SK-N-SH treated with all-trans-retinoic acid at 6 μM for 48 hours (cell line): ENCODE results near the gene MED12.

ENCODE experiments used
- ATAC-seq: fragments of 200-7000 bp; cut with Tn5 transposase; 3 replicates; pipeline ENCODE4 v1.9.1; 2020; ENCODE audit warnings: mild to moderate bottlenecking, moderate library complexity
- ARNTL ChIP-seq: fragments of 450-650 bp; formaldehyde crosslinking; IDR thresholded peaks from 2 replicates; pipeline ENCODE4 v1.5.0; 2020; ENCODE audit warnings: low read depth, mild to moderate bottlenecking, moderate library complexity, borderline replicate concordance
- BACH2 ChIP-seq: fragments of 250-450 bp; sonication (Bioruptor Pico); IDR thresholded peaks from 2 replicates; pipeline ENCODE4 v1.9.0; 2021; ENCODE audit warnings: mild to moderate bottlenecking, borderline replicate concordance
- CREB5 ChIP-seq: fragments of 250-450 bp; sonication (Bioruptor Pico); IDR thresholded peaks from 2 replicates; pipeline ENCODE4 v1.5.1; 2020; ENCODE audit warnings: low read depth, mild to moderate bottlenecking, moderate library complexity
- CSDC2 ChIP-seq: fragments of 250-450 bp; sonication (Bioruptor Pico); IDR thresholded peaks from 2 replicates; pipeline ENCODE4 v1.5.0; 2020; ENCODE audit warnings: mild to moderate bottlenecking, moderate library complexity
- CSRNP3 ChIP-seq: fragments of 250-450 bp; sonication (Bioruptor Pico); IDR thresholded peaks from 2 replicates; pipeline ENCODE4 v1.5.1; 2021; ENCODE audit warnings: mild to moderate bottlenecking, moderate library complexity
- ESRRG ChIP-seq: fragments of 250-450 bp; sonication (Bioruptor Pico); IDR thresholded peaks from 2 replicates; pipeline ENCODE4 v1.6.1; 2021; ENCODE audit warnings: mild to moderate bottlenecking
- GLIS3 ChIP-seq: fragments of 250-450 bp; sonication (Bioruptor Pico); IDR thresholded peaks from 2 replicates; pipeline ENCODE4 v1.5.0; 2020; ENCODE audit warnings: mild to moderate bottlenecking, moderate library complexity
- ISL1 ChIP-seq: fragments of 250-450 bp; sonication (Bioruptor Pico); IDR thresholded peaks from 2 replicates; pipeline ENCODE4 v2.1.2; 2022; ENCODE audit warnings: mild to moderate bottlenecking, moderate library complexity
- OSR1 ChIP-seq: fragments of 250-450 bp; sonication (Bioruptor Pico); IDR thresholded peaks from 2 replicates; pipeline ENCODE4 v1.8.0; 2022; ENCODE audit warnings: moderate library complexity, mild to moderate bottlenecking, inconsistent platforms
- PATZ1 ChIP-seq: fragments of 250-450 bp; sonication (Bioruptor Pico); IDR thresholded peaks from 2 replicates; pipeline ENCODE4 v1.8.0; 2020; ENCODE audit warnings: mild to moderate bottlenecking, moderate library complexity, borderline replicate concordance
- PPARA ChIP-seq: fragments of 250-450 bp; sonication (Bioruptor Pico); IDR thresholded peaks from 2 replicates; pipeline ENCODE4 v1.5.0; 2020; ENCODE audit warnings: mild to moderate bottlenecking, borderline replicate concordance
- RARB ChIP-seq: fragments of 250-450 bp; sonication (Bioruptor Pico); IDR thresholded peaks from 2 replicates; pipeline ENCODE4 v1.8.0; 2021; ENCODE audit warnings: mild to moderate bottlenecking, moderate library complexity
- SNAI2 ChIP-seq: fragments of 250-450 bp; sonication (Bioruptor Pico); IDR thresholded peaks from 2 replicates; pipeline ENCODE4 v1.5.0; 2020; ENCODE audit warnings: mild to moderate bottlenecking, moderate library complexity
- TCF4 ChIP-seq: fragments of 250-450 bp; sonication (Bioruptor Pico); IDR thresholded peaks from 2 replicates; pipeline ENCODE4 v1.8.0; 2021; ENCODE audit warnings: mild to moderate bottlenecking, moderate library complexity, borderline replicate concordance
- TOX ChIP-seq: fragments of 250-450 bp; sonication (Bioruptor Pico); IDR thresholded peaks from 2 replicates; pipeline ENCODE4 v1.8.0; 2021; ENCODE audit warnings: mild to moderate bottlenecking, moderate library complexity, borderline replicate concordance
- ZC3H10 ChIP-seq: fragments of 250-450 bp; sonication (Bioruptor Pico); IDR thresholded peaks from 2 replicates; pipeline ENCODE4 v1.5.1; 2021; ENCODE audit warnings: mild to moderate bottlenecking, moderate library complexity
- ZFP3 ChIP-seq: fragments of 250-450 bp; sonication (Bioruptor Pico); IDR thresholded peaks from 2 replicates; pipeline ENCODE4 v1.5.0; 2020; ENCODE audit warnings: mild to moderate bottlenecking, moderate library complexity
- ZFP30 ChIP-seq: fragments of 450-650 bp; formaldehyde crosslinking; IDR thresholded peaks from 2 replicates; pipeline ENCODE4 v1.5.0; 2022; ENCODE audit warnings: mild to moderate bottlenecking, moderate library complexity
- ZNF565 ChIP-seq: fragments of 450-650 bp; formaldehyde crosslinking; conservative IDR thresholded peaks from 2 replicates; pipeline ENCODE4 v1.5.0; 2020; ENCODE audit warnings: low read depth, mild to moderate bottlenecking, moderate library complexity
- ZNF8 ChIP-seq: fragments of 450-650 bp; formaldehyde crosslinking; IDR thresholded peaks from 2 replicates; pipeline ENCODE4 v1.5.0; 2020; ENCODE audit warnings: mild to moderate bottlenecking, moderate library complexity
- TF ChIP-seq, protein P1 (sequence below): fragments of 250-450 bp; sonication (Bioruptor Pico); IDR thresholded peaks from 2 replicates; pipeline ENCODE4 v1.5.0; 2020; ENCODE audit warnings: mild to moderate bottlenecking, moderate library complexity
- TF ChIP-seq, protein P2 (sequence below): fragments of 250-450 bp; sonication (Bioruptor Pico); IDR thresholded peaks from 2 replicates; pipeline ENCODE4 v1.8.0; 2021; ENCODE audit warnings: low read depth, mild to moderate bottlenecking, moderate library complexity, borderline replicate concordance

The MED12 gene

DNA sequence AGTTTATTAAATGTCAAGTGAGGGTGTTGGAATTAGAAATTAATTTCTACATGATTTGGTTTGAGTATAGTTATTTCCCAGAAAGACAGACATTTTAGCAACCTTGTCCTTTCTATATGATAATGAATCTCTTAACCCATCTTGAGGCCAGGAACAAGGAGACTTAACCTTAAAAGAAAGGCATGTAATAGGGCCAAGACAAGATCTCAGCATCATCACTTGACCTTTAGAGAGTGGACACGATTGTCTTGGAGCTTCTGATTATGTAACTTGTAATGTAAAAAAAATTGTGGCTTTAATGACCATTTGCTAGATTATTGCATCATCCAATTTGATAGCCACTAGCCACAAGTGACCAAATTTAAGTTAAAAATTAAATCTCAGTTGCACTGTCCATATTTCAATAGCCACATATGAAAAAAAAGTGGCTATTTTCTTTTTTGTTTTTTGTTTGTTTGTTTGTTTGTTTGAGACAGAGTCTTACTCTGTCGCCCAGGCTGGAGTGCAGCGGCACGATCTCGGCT is 36.2 kb upstream of the MED12 start:
- no peak for ATAC-seq
- TF ChIP-seq CREB5 (CRISPR knock-in tag) (no peak), BACH2 (no peak), CSDC2 (no peak), SNAI2 (CRISPR knock-in tag) (no peak), CSRNP3 (CRISPR knock-in tag) (no peak), OSR1 (no peak), PPARA (CRISPR knock-in tag) (no peak), ISL1 (CRISPR knock-in tag) (no peak), RARB (CRISPR knock-in tag) (no peak)
- TF ChIP-seq, protein P1, sequence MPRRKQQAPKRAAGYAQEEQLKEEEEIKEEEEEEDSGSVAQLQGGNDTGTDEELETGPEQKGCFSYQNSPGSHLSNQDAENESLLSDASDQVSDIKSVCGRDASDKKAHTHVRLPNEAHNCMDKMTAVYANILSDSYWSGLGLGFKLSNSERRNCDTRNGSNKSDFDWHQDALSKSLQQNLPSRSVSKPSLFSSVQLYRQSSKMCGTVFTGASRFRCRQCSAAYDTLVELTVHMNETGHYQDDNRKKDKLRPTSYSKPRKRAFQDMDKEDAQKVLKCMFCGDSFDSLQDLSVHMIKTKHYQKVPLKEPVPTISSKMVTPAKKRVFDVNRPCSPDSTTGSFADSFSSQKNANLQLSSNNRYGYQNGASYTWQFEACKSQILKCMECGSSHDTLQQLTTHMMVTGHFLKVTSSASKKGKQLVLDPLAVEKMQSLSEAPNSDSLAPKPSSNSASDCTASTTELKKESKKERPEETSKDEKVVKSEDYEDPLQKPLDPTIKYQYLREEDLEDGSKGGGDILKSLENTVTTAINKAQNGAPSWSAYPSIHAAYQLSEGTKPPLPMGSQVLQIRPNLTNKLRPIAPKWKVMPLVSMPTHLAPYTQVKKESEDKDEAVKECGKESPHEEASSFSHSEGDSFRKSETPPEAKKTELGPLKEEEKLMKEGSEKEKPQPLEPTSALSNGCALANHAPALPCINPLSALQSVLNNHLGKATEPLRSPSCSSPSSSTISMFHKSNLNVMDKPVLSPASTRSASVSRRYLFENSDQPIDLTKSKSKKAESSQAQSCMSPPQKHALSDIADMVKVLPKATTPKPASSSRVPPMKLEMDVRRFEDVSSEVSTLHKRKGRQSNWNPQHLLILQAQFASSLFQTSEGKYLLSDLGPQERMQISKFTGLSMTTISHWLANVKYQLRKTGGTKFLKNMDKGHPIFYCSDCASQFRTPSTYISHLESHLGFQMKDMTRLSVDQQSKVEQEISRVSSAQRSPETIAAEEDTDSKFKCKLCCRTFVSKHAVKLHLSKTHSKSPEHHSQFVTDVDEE (CRISPR knock-in tag) = no peak

GRCh38 chrX:71082822-71083221 is 35.6 kb upstream of the MED12 start:
- ATAC-seq = no peak
- TF ChIP-seq CREB5 (CRISPR knock-in tag) = no peak
- TF ChIP-seq ZNF8 (CRISPR knock-in tag) = no peak
- TF ChIP-seq ZFP30 (CRISPR knock-in tag) = no peak
- no peak for TF ChIP-seq ZC3H10 (CRISPR knock-in tag)
- no peak for TF ChIP-seq ZFP3 (CRISPR knock-in tag)
- no peak for TF ChIP-seq OSR1

- TF ChIP-seq CSDC2 (no peak), TOX (CRISPR knock-in tag) (no peak), OSR1 (no peak), ZNF565 (CRISPR knock-in tag) (no peak), ISL1 (CRISPR knock-in tag) (no peak), CREB5 (CRISPR knock-in tag) (no peak), SNAI2 (CRISPR knock-in tag) (no peak), ZC3H10 (CRISPR knock-in tag) (no peak), PATZ1 (CRISPR knock-in tag) (no peak), TCF4 (CRISPR knock-in tag) (no peak), ESRRG (no peak), BACH2 (no peak), ZNF8 (CRISPR knock-in tag) (no peak), GLIS3 (no peak), ARNTL (CRISPR knock-in tag) (no peak), CSRNP3 (CRISPR knock-in tag) (no peak), ZFP3 (CRISPR knock-in tag) (no peak), PPARA (CRISPR knock-in tag) (no peak)
- TF ChIP-seq, protein P2, sequence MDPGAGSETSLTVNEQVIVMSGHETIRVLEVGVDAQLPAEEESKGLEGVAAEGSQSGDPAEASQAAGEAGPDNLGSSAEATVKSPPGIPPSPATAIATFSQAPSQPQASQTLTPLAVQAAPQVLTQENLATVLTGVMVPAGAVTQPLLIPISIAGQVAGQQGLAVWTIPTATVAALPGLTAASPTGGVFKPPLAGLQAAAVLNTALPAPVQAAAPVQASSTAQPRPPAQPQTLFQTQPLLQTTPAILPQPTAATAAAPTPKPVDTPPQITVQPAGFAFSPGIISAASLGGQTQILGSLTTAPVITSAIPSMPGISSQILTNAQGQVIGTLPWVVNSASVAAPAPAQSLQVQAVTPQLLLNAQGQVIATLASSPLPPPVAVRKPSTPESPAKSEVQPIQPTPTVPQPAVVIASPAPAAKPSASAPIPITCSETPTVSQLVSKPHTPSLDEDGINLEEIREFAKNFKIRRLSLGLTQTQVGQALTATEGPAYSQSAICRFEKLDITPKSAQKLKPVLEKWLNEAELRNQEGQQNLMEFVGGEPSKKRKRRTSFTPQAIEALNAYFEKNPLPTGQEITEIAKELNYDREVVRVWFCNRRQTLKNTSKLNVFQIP (CRISPR knock-in tag) = no peak
- no peak for ATAC-seq
Observed at GRCh38 chrX:71085900-71086299, 32.5 kb upstream of the MED12 start.
